PC-3 (cell line): ENCODE data around the gene CDK14. TPM values are rescaled to one million over a fixed set of nuclear protein-coding genes. Genes with fewer than 3 reads are reported as not detected.

Source experiments
- ATAC-seq: fragments of 200-7000 bp; cut with Tn5 transposase; 2 replicates; pipeline ENCODE4 v1.9.1; 2020; ENCODE audit warnings: mild to moderate bottlenecking, moderate library complexity
- BruUV-seq: library from RNA; stranded (reverse); fragments of 400-500 nt; replicated peaks from 2 replicates; lab custom pipeline; 2021; lab: Mats Ljungman, UMichigan
- CTCF ChIA-PET: fragments of 300-600 bp; sonication (Branson Sonifier 250); formaldehyde crosslinking; loops from one replicate; lab custom pipeline; 2022; ENCODE audit warnings: antibody characterized with exemption; lab: Charles Lee
- POLR2A ChIA-PET: fragments of 300-600 bp; sonication (Branson Sonifier 250); formaldehyde crosslinking; loops from one replicate; lab custom pipeline; 2022; ENCODE audit warnings: antibody characterized with exemption; ENCODE audit not compliant: unreplicated experiment; lab: Charles Lee
- DNase-seq: peaks from one replicate; pipeline ENCODE4 v3.0.0-alpha.2; 2015
- H2AFZ ChIP-seq: fragments of 300-600 bp; sonication (generic); 2 replicates; pipeline ENCODE4 v1.6.0; 2016; ENCODE audit warnings: antibody characterized with exemption, low read length
- H3F3A ChIP-seq: fragments of 300-600 bp; sonication (generic); one replicate; pipeline ENCODE4 v1.6.0; 2017; ENCODE audit warnings: antibody characterized with exemption, low read length, control low read depth, mild to moderate bottlenecking; ENCODE audit not compliant: unreplicated experiment
- H3K27ac ChIP-seq: fragments of 300-600 bp; sonication (generic); 2 replicates; pipeline ENCODE4 v1.5.1; 2016; ENCODE audit warnings: mild to moderate bottlenecking, low read length
- H3K27me3 ChIP-seq: fragments of 300-600 bp; sonication (generic); 2 replicates; pipeline ENCODE4 v1.6.1; 2016; ENCODE audit warnings: low read length, mixed read lengths
- H3K36me3 ChIP-seq: fragments of 300-600 bp; sonication (generic); 2 replicates; pipeline ENCODE4 v1.6.1; 2016; ENCODE audit warnings: low read depth, mixed run types, low read length, mixed read lengths
- H3K4me1 ChIP-seq: fragments of 300-600 bp; sonication (generic); 2 replicates; pipeline ENCODE4 v1.5.1; 2016; ENCODE audit warnings: low read length; ENCODE audit not compliant: insufficient read depth
- H3K4me2 ChIP-seq: fragments of 300-600 bp; sonication (generic); 2 replicates; pipeline ENCODE4 v1.6.0; 2016; ENCODE audit warnings: low read length
- H3K4me3 ChIP-seq: fragments of 300-600 bp; sonication (generic); 2 replicates; pipeline ENCODE4 v1.5.1; 2016; ENCODE audit warnings: mild to moderate bottlenecking, low read length, mixed read lengths
- H3K79me2 ChIP-seq: fragments of 300-600 bp; sonication (generic); 2 replicates; pipeline ENCODE4 v1.6.1; 2017; ENCODE audit warnings: low read length, mixed read lengths
- H3K9ac ChIP-seq: fragments of 300-600 bp; sonication (generic); 2 replicates; pipeline ENCODE4 v1.6.0; 2016; ENCODE audit warnings: mild to moderate bottlenecking, low read length
- H3K9me2 ChIP-seq: fragments of 300-600 bp; sonication (generic); replicated peaks from 2 replicates; pipeline ENCODE4 v1.6.1; 2016; ENCODE audit warnings: mixed run types, low read length, mixed read lengths
- H3K9me3 ChIP-seq: fragments of 300-600 bp; sonication (generic); 2 replicates; pipeline ENCODE4 v1.6.1; 2016; ENCODE audit warnings: low read length, mixed read lengths
- H4K20me1 ChIP-seq: fragments of 300-600 bp; sonication (generic); 2 replicates; pipeline ENCODE4 v1.6.1; 2016; ENCODE audit warnings: low read length, mixed read lengths
- CTCF ChIP-seq: fragments of 300-600 bp; sonication (generic); conservative IDR thresholded peaks from 2 replicates; pipeline ENCODE4 v1.5.1; 2017; ENCODE audit warnings: antibody characterized with exemption, low read depth, mild to moderate bottlenecking, low read length
- EZH2 ChIP-seq: fragments of 300-600 bp; sonication (generic); IDR thresholded peaks from one replicate; pipeline ENCODE4 v1.6.1; 2017; ENCODE audit warnings: antibody characterized with exemption, mild to moderate bottlenecking, low read length; ENCODE audit not compliant: unreplicated experiment
- EZH2phosphoT487 ChIP-seq: fragments of 300-600 bp; sonication (generic); IDR thresholded peaks from 2 replicates; pipeline ENCODE4 v1.6.1; 2018; ENCODE audit warnings: mild to moderate bottlenecking, antibody characterized with exemption, low read length, borderline replicate concordance
- intact Hi-C: fragments of 100-400 bp; cut with micrococcal nuclease; formaldehyde crosslinking; loops from 2 replicates; pipeline ENCODE4 v1.9.0; 2023
- total RNA-seq: library from RNA; depleted of rRNA; stranded (reverse); fragments of >200 nt; gene quantifications from 2 replicates; pipeline ENCODE4 v1.2.3, GENCODE V29; 2014

Gene CDK14
- total RNA-seq, 1 experiment from 2014 or later = 8.2 TPM

GRCh38 chr7:90775383-90775965 is 179.4 kb downstream of the CDK14 start:
- intact Hi-C loops = no loop called here
- ChIA-PET POLR2A (no interaction called here), CTCF (no interaction called here)
- no peaks in the 10 kb centered on the region for H3F3A ChIP-seq
- H3K9ac ChIP-seq = no peak overlapping the region
- no peak overlapping the region for H3K4me2 ChIP-seq
- no peak overlapping the region for H3K27ac ChIP-seq
- BruUV-seq = no TSS peak
- DNase-seq (no peak), ATAC-seq (no peak)
- H3K79me2 ChIP-seq = no peaks in the 10 kb centered on the region
- TF ChIP-seq CTCF (no peak), EZH2 (no peak), EZH2phosphoT487 (no peak)
- no peaks in the 10 kb centered on the region for H3K9me2 ChIP-seq
- no peaks in the 10 kb centered on the region for H3K27me3 ChIP-seq
- H3K4me1 ChIP-seq = no peaks in the 10 kb centered on the region
- H2AFZ ChIP-seq = no peak overlapping the region
- H3K9me3 ChIP-seq = no peaks in the 10 kb centered on the region
- no peaks in the 10 kb centered on the region for H4K20me1 ChIP-seq
- H3K36me3 ChIP-seq = no peaks in the 10 kb centered on the region
- no peak overlapping the region for H3K4me3 ChIP-seq

- POLR2A ChIA-PET = no interaction called here
- Histone ChIP-seq H3K27me3 (no peaks in the 10 kb centered on the region), H3K9me2 (no peaks in the 10 kb centered on the region), H2AFZ (no peak overlapping the region), H3K4me2 (no peak overlapping the region), H4K20me1 (no peaks in the 10 kb centered on the region), H3K4me1 (no peaks in the 10 kb centered on the region), H3K27ac (no peak overlapping the region), H3K9ac (no peak overlapping the region), H3K36me3 (no peaks in the 10 kb centered on the region), H3K79me2 (no peaks in the 10 kb centered on the region), H3K4me3 (no peak overlapping the region), H3F3A (no peaks in the 10 kb centered on the region), H3K9me3 (no peaks in the 10 kb centered on the region)
- TF ChIP-seq EZH2 = no peak
- no peak for TF ChIP-seq EZH2phosphoT487
- TF ChIP-seq CTCF = no peak
- ATAC-seq (no peak), DNase-seq (no peak)
- CTCF ChIA-PET = no interaction called here
- intact Hi-C loops = no loop called here
- no TSS peak for BruUV-seq
These were observed 180.9 kb downstream of the CDK14 start for GRCh38 chr7:90777041-90777440.

GRCh38 chr7:90777465-90777864 is 181.3 kb downstream of the CDK14 start:
- H3K4me2 ChIP-seq = no peak overlapping the region
- H3F3A ChIP-seq = no peaks in the 10 kb centered on the region
- H3K36me3 ChIP-seq = no peaks in the 10 kb centered on the region
- POLR2A ChIA-PET = no interaction called here
- no peaks in the 10 kb centered on the region for H3K4me1 ChIP-seq
- BruUV-seq = no TSS peak
- H3K9me2 ChIP-seq = no peaks in the 10 kb centered on the region
- no peak overlapping the region for H2AFZ ChIP-seq
- no peaks in the 10 kb centered on the region for H3K9me3 ChIP-seq
- no peak overlapping the region for H3K27ac ChIP-seq
- ATAC-seq = no peak
- CTCF ChIA-PET = no interaction called here
- no peak for DNase-seq
- no peak overlapping the region for H3K9ac ChIP-seq
- no peak overlapping the region for H3K4me3 ChIP-seq
- H3K79me2 ChIP-seq = no peaks in the 10 kb centered on the region
- TF ChIP-seq EZH2phosphoT487 (no peak), CTCF (no peak), EZH2 (no peak)
- H4K20me1 ChIP-seq = no peaks in the 10 kb centered on the region
- no peaks in the 10 kb centered on the region for H3K27me3 ChIP-seq
- intact Hi-C loops = no loop called here
